ENCODE results near the gene PAX5.

Gene PAX5

DNA sequence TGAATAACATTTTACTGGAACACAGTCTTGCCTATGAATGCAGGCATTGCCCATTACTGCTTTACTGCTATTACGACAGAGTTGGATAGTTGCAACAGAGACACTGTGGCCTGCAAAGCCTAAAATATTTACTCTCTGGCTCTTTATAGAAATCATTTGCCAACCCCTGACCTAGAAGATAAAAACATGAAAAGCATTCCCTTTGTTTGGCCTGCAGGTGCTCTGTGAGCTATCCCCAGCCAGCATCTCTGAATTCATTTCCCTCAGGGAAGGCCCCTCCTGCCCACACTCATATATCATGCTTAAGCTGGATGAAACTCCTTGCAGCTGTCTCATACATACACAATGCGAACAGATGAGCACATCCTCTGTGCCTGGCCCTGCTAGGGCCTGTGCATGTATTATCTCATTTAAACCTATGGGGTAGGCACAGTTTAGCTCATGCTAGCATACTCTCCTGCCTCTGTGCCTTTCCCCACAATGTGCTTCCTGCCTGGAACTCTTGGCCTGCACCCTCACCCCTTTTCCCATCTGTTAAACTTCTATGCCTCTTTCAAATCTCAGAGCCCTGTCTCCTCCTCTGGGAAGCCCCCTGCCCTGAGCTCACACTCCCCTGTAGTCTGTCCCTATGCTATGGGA is 193.1 kb downstream of the PAX5 start:
- Histone ChIP-seq H3K27ac (ENCODE audit: low read length) (no peak overlapping the region), H3K4me1 (ENCODE audit: control insufficient read depth, insufficient read depth, low read length) (no peaks in the 10 kb centered on the region), H3K9me3 (ENCODE audit: control insufficient read depth in 2 of 2, low read length in 2 of 2) (no peaks in the 10 kb centered on the region), H3K9ac (ENCODE audit: low read length in 2 of 2) (no peak overlapping the region), H3K36me3 (ENCODE audit: control insufficient read depth in 2 of 2, insufficient read depth in 2 of 2, low read length in 2 of 2) (no peaks in the 10 kb centered on the region), H3K27me3 (ENCODE audit: control insufficient read depth in 1 of 2, insufficient read depth in 2 of 2, low read length in 2 of 2) (peaks cover 0 to 5% of the 10 kb centered on the region in 2 donors), H3K4me3 (ENCODE audit: low read length in 2 of 2) (no peak overlapping the region)

DNA sequence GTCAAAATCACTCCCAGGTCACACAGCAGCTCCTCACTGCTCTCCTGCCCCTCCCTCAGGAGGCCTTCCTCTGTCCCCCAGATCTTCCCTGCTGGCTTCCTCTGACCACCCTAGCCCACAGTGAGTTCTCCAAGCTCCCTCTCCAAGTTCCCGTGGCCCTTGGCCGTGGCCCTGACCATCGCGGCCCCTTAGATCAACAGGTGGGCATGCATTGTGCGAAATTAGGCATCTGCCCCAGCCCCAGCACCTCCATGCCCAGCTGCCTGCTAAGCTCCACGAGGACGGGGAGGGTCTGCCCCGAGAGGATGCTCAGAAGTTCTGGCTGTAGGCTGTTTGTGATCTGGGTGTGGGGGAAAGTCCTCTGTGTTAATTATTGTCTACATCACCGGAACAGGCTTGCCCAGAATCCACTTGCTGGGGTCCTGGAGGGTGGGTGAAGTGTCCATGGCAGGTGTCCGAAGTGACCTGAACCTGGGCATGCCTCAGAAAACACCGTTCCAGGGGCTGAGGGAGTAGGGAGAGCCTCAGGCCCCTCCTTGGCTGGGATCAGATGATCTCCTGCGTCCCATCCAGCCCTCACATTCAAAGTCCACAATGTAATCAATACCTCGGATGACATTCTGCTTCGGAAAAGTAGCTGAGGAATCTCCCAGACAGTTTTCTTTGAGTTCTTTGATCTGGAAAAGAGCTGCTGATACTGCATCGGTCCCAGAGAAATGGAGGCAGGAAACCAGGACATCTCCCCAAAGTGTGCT is 194.8 kb downstream of the PAX5 start:
- Histone ChIP-seq H3K27me3 (ENCODE audit: control insufficient read depth in 1 of 2, insufficient read depth in 2 of 2, low read length in 2 of 2) (peaks cover 0 to 5% of the 10 kb centered on the region in 2 donors), H3K4me1 (ENCODE audit: control insufficient read depth, insufficient read depth, low read length) (no peaks in the 10 kb centered on the region), H3K36me3 (ENCODE audit: control insufficient read depth in 2 of 2, insufficient read depth in 2 of 2, low read length in 2 of 2) (no peaks in the 10 kb centered on the region), H3K9me3 (ENCODE audit: control insufficient read depth in 2 of 2, low read length in 2 of 2) (no peaks in the 10 kb centered on the region), H3K9ac (ENCODE audit: low read length in 2 of 2) (no peak overlapping the region), H3K27ac (ENCODE audit: low read length) (no peak overlapping the region), H3K4me3 (ENCODE audit: low read length in 2 of 2) (no peak overlapping the region)

DNA sequence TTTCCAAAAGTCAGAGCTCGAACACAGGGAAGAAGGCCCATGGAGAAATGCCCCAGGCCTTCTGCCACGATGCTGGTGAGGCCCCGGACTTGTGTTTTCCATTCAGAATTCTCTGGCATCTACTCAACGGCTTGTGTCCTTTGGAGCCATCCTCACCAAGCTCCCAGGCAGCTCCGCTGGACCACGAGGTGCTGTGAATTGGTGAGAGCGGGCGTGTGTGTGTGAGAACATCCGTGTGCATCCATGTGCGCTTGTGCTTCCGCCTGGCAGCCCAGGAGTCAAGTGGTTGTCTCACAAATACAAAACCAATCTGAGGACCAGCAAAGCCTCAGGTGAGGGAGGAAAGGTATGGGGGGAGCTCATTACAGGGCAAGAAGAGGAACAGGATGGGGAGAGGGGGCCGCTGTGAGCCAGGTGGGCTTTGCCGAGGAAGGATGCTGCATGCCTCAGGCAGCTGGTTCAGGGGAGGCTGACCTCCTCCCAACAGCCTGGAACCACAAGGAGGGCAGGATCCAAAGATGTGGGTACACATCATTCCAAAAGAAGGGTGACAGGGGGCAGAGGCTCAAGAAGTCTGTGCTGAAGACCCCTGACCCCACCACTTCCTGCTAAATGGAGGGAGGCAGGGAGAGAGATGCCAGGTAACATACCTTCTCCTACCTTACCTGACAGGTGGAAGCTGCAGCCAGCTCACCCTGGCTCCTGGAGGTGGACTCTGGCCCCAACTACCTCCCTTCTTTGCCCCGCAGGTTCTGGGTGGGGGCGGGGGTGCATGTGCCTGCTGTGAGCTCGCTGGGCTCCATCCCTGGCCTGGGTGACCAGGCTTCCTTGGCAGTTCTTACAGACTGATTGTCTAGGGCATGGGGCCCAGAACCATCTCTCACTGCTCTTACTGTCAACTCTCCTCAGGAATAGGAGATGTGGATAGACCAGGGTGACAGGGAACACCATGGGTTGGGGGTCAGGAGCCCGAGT is 196.3 kb downstream of the PAX5 start:
- no peak overlapping the region for H3K4me3 ChIP-seq (ENCODE audit: low read length in 2 of 2)
- H3K27ac ChIP-seq (ENCODE audit: low read length): no peak overlapping the region
- H3K36me3 ChIP-seq (ENCODE audit: control insufficient read depth in 2 of 2, insufficient read depth in 2 of 2, low read length in 2 of 2): no peaks in the 10 kb centered on the region
- H3K9me3 ChIP-seq (ENCODE audit: control insufficient read depth in 2 of 2, low read length in 2 of 2): no peaks in the 10 kb centered on the region
- no peak overlapping the region for H3K9ac ChIP-seq (ENCODE audit: low read length in 2 of 2)
- H3K4me1 ChIP-seq (ENCODE audit: control insufficient read depth, insufficient read depth, low read length): no peaks in the 10 kb centered on the region
- H3K27me3 ChIP-seq (ENCODE audit: control insufficient read depth in 1 of 2, insufficient read depth in 2 of 2, low read length in 2 of 2): peaks cover 0 to 5% of the 10 kb centered on the region in 2 donors

DNA sequence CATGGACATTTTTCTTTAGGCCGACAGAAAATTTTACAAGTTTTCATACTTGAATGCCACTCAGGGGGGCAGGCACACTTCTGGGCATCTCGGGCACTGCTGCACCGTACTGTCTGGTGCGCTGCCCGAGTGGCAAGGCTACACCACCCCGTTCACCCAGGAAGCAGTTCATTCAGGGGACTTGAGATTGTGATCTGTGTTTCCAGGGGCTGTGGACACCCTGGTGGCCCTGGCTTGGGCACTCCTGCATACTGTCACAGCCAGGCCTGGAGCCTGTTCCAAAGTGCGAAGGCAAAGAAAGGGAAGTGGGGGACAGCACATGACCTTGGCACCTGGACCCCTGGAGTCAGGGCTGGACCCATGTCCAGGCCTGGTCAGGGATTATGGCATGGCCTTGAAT is 197.6 kb downstream of the PAX5 start:
- Histone ChIP-seq H3K27me3 (ENCODE audit: control insufficient read depth in 1 of 2, insufficient read depth in 2 of 2, low read length in 2 of 2) (peaks cover 0 to 2% of the 10 kb centered on the region in 2 donors), H3K36me3 (ENCODE audit: control insufficient read depth in 2 of 2, insufficient read depth in 2 of 2, low read length in 2 of 2) (no peaks in the 10 kb centered on the region), H3K9me3 (ENCODE audit: control insufficient read depth in 2 of 2, low read length in 2 of 2) (no peaks in the 10 kb centered on the region), H3K9ac (ENCODE audit: low read length in 2 of 2) (no peak overlapping the region), H3K4me3 (ENCODE audit: low read length in 2 of 2) (no peak overlapping the region), H3K27ac (ENCODE audit: low read length) (no peak overlapping the region), H3K4me1 (ENCODE audit: control insufficient read depth, insufficient read depth, low read length) (no peaks in the 10 kb centered on the region)

DNA sequence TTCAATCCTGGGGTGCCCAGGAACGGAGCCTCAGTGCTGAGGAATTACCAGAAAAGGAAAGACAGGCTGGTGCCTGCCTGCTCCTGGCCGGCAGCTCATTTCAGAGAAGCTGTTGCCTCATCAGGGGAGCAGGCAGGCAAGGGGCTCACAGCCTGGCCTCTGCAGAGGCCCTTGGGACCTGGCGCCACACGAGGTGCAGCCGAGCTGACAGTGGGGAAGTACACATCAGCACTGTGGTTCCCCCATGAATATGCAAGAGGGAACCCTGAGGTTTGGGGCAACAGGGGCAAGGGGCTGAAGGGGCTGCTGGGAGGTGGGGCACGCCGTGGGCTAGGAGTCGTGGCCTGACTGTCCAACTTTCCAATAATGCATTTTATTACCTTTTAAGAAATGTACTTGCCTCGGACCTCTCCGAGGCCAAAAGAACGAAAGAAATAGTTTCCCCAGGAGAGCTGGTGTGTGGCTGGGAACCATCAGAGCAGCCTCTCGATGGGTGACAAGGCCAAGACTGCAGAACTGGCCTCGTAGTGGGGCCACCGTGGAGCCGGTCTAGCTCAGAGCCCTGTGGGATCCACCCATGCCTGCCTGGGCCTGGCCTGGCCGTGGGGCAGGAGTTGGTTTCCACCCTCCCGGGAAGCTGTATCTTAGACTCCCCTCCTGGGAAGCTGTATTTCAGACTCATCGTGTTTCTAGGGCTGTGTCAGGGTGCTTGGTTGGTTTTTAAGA is 198.6 kb downstream of the PAX5 start:
- Histone ChIP-seq H3K4me3 (ENCODE audit: low read length in 2 of 2) (no peak overlapping the region), H3K9ac (ENCODE audit: low read length in 2 of 2) (no peak overlapping the region), H3K36me3 (ENCODE audit: control insufficient read depth in 2 of 2, insufficient read depth in 2 of 2, low read length in 2 of 2) (no peaks in the 10 kb centered on the region), H3K27me3 (ENCODE audit: control insufficient read depth in 1 of 2, insufficient read depth in 2 of 2, low read length in 2 of 2) (peaks cover 0 to 2% of the 10 kb centered on the region in 2 donors), H3K4me1 (ENCODE audit: control insufficient read depth, insufficient read depth, low read length) (no peaks in the 10 kb centered on the region), H3K9me3 (ENCODE audit: control insufficient read depth in 2 of 2, low read length in 2 of 2) (no peaks in the 10 kb centered on the region), H3K27ac (ENCODE audit: low read length) (no peak overlapping the region)

DNA sequence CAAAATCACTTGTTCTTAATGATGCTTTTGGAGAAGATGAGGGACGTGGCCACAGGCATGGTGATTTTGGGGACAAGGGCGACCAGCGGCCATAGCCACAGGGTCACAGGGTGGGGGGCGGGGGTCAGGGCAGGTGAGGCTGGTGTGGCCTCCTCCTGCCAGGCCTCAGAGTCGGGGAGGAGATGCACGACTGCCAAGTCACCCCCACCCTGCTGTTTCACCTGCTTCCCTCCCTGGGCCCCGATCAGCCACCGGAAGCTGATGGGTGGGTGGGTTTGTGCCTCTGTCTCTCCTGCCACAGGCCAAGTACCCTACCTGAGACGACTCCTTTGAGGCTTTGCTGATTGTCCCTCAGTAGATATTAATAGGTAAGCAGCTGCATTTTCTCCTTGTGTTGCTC is 199.3 kb downstream of the PAX5 start:
- peaks cover 0 to 6% of the 10 kb centered on the region in 2 donors for H3K27me3 ChIP-seq (ENCODE audit: control insufficient read depth in 1 of 2, insufficient read depth in 2 of 2, low read length in 2 of 2)

DNA sequence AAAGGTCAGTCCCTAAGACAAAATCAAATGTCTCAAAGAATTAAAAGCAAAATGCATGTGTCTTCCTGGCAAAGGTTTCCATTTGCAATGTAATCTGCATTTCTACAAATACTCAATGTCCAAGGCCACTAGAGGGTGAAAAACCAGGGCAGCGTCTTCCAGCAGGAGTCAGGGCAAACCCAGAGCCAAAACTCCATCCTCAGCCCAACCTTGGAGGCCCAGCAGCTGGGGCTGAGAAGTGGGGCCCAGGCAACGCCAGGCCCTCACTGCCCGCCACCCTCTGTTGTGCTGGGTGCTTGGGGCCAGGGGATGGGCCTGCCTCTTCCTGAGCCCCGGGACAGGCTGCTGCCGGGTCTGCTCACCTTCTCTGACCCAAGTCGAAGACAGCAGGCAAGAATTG is 200.1 kb downstream of the PAX5 start:
- Histone ChIP-seq H3K4me1 (ENCODE audit: control insufficient read depth, insufficient read depth, low read length) (no peaks in the 10 kb centered on the region), H3K4me3 (ENCODE audit: low read length in 2 of 2) (no peak overlapping the region), H3K27me3 (ENCODE audit: control insufficient read depth in 1 of 2, insufficient read depth in 2 of 2, low read length in 2 of 2) (peaks cover 0 to 6% of the 10 kb centered on the region in 2 donors), H3K9ac (ENCODE audit: low read length in 2 of 2) (no peak overlapping the region), H3K27ac (ENCODE audit: low read length) (no peak overlapping the region), H3K9me3 (ENCODE audit: control insufficient read depth in 2 of 2, low read length in 2 of 2) (no peaks in the 10 kb centered on the region), H3K36me3 (ENCODE audit: control insufficient read depth in 2 of 2, insufficient read depth in 2 of 2, low read length in 2 of 2) (no peaks in the 10 kb centered on the region)

More for the DNA sequence above, 199.3 kb downstream of the PAX5 start:
- Histone ChIP-seq H3K9ac (ENCODE audit: low read length in 2 of 2) (no peak overlapping the region), H3K9me3 (ENCODE audit: control insufficient read depth in 2 of 2, low read length in 2 of 2) (no peaks in the 10 kb centered on the region), H3K4me1 (ENCODE audit: control insufficient read depth, insufficient read depth, low read length) (no peaks in the 10 kb centered on the region), H3K4me3 (ENCODE audit: low read length in 2 of 2) (no peak overlapping the region), H3K36me3 (ENCODE audit: control insufficient read depth in 2 of 2, insufficient read depth in 2 of 2, low read length in 2 of 2) (no peaks in the 10 kb centered on the region), H3K27ac (ENCODE audit: low read length) (no peak overlapping the region)

DNA sequence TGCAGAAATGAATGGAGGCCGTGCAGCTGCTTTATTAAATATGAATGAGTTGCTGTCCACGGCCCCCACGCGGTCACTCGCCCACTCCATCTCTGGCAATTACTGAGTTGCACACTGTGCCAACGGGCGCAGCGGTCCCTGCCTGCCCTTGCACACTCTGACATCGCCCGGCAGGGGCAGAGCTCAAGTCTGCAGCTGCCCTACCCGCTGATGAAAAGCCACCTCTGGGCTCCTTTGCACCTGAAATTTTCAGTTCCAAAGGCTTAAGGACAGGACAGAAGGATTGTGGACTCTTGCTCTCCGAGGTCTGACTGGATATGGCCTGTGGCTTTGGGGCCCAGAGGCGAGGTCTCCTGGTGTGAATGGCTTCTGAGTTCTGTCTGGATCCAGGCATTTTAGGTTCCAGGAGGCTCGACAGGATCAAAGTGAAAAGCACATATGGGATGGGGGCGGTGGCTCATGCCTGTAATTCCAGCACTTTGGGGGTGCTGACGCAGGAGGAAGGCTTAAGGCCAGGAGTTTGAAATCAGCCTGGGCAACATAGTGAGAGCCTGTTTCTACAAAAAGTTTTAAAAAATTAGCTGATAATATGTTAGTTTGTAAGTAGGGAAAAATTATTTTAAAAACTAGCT is 201.8 kb downstream of the PAX5 start:
- Histone ChIP-seq H3K4me3 (ENCODE audit: low read length in 2 of 2) (no peak overlapping the region), H3K27me3 (ENCODE audit: control insufficient read depth in 1 of 2, insufficient read depth in 2 of 2, low read length in 2 of 2) (peaks cover 0 to 6% of the 10 kb centered on the region in 2 donors), H3K9ac (ENCODE audit: low read length in 2 of 2) (no peak overlapping the region), H3K4me1 (ENCODE audit: control insufficient read depth, insufficient read depth, low read length) (no peaks in the 10 kb centered on the region), H3K27ac (ENCODE audit: low read length) (no peak overlapping the region), H3K9me3 (ENCODE audit: control insufficient read depth in 2 of 2, low read length in 2 of 2) (no peaks in the 10 kb centered on the region), H3K36me3 (ENCODE audit: control insufficient read depth in 2 of 2, insufficient read depth in 2 of 2, low read length in 2 of 2) (no peaks in the 10 kb centered on the region)

DNA sequence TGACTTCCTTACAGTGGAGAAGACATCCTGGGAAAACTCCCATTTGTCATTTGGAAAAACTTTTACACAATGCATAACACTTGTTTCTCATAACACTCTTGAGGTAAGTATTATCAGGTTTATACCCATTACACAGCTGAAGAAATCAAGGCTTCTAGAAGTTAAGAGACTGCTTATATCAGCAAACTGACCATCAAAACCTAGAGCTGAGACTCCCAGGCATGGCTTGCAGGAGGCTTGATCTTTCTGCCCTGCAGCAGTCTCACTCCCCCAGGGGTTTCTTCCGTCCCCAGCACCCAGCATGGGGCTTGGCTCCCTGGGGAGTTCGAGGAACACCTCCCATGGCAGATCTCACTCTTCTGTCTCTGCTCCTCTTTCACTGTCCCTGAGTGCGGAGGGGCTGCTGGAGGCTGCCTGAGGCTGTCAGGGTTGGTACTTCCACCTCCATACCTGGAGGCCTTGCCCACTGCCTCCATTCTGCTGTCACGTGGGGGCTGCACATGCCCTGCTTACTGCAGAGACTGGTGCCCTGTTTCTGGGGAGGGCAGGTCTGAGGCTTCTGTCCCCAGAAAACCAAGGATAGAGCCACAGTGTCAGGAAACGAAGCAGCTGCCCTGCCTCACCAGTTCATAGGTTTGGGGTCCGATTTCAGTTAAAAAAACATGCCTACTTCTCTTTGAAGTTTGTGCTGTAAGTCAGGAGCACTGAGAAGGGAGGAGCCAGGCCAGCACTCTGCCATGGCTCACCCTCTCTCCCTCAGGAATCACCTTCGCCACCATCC is 202.5 kb downstream of the PAX5 start:
- Histone ChIP-seq H3K27me3 (ENCODE audit: control insufficient read depth in 1 of 2, insufficient read depth in 2 of 2, low read length in 2 of 2) (peaks cover 0 to 6% of the 10 kb centered on the region in 2 donors), H3K27ac (ENCODE audit: low read length) (no peak overlapping the region), H3K4me3 (ENCODE audit: low read length in 2 of 2) (no peak overlapping the region), H3K9ac (ENCODE audit: low read length in 2 of 2) (no peak overlapping the region), H3K9me3 (ENCODE audit: control insufficient read depth in 2 of 2, low read length in 2 of 2) (no peaks in the 10 kb centered on the region), H3K4me1 (ENCODE audit: control insufficient read depth, insufficient read depth, low read length) (no peaks in the 10 kb centered on the region), H3K36me3 (ENCODE audit: control insufficient read depth in 2 of 2, insufficient read depth in 2 of 2, low read length in 2 of 2) (no peaks in the 10 kb centered on the region)
